CD4-positive, CD25-positive, alpha-beta regulatory T cell (primary cell): ENCODE results near the gene CRY2. TPM values are rescaled to one million over a fixed set of nuclear protein-coding genes. Genes with fewer than 3 reads are reported as not detected.
A peak's percentile ranks its signal among the peaks of the same experiment; 100 is the strongest.

Experiments
- ATAC-seq, 2 donors: fragments of 150-1000 bp; cut with Tn5 transposase; one replicate each; pipeline ENCODE4 v1.10.0; 2021; ENCODE audit warnings: low read depth in 2 of 2, moderate number of reproducible peaks in 2 of 2, moderate library complexity in 1 of 2
- DNase-seq, 3 donors: peaks; one replicate each; pipeline versions ENCODE4 v3.0.0 to v3.0.0-alpha.2; 2012 to 2022; ENCODE audit warnings: mixed read lengths in 1 of 3
- H3K27ac ChIP-seq: one replicate; pipeline ENCODE4 v1.7.0; 2013; ENCODE audit warnings: mild to moderate bottlenecking, low read length; ENCODE audit not compliant: insufficient read depth, poor library complexity, severe bottlenecking
- H3K27me3 ChIP-seq: one replicate; pipeline ENCODE4 v1.7.0; 2013; ENCODE audit warnings: low read length; ENCODE audit not compliant: control insufficient read depth, insufficient read depth
- H3K36me3 ChIP-seq: one replicate; pipeline ENCODE4 v1.7.0; 2013; ENCODE audit warnings: mild to moderate bottlenecking, low read length, moderate library complexity; ENCODE audit not compliant: control insufficient read depth, insufficient read depth
- H3K4me1 ChIP-seq: 2 replicates; pipeline ENCODE4 v1.7.0; 2013; ENCODE audit warnings: mild to moderate bottlenecking, low read length; ENCODE audit not compliant: insufficient read depth, control insufficient read depth, poor library complexity, severe bottlenecking
- H3K4me3 ChIP-seq: one replicate; pipeline ENCODE4 v1.7.0; 2013; ENCODE audit warnings: low read depth, mild to moderate bottlenecking, low read length, moderate library complexity
- H3K9me3 ChIP-seq, 2 experiments: 1 replicate in 1 of 2; 2 replicates in 1 of 2; pipeline ENCODE4 v1.7.0; 2013; ENCODE audit warnings: low read length in 2 of 2, mild to moderate bottlenecking in 1 of 2, moderate library complexity in 1 of 2; ENCODE audit not compliant: control insufficient read depth in 2 of 2
- H3K27ac Mint-ChIP-seq, 3 donors: one replicate each; pipeline ENCODE4 v1.8.0; 2020 to 2022; ENCODE audit warnings: mild to moderate bottlenecking in 3 of 3, mixed read lengths in 3 of 3, moderate library complexity in 2 of 3
- H3K27me3 Mint-ChIP-seq: one replicate; pipeline ENCODE4 v1.8.0; 2022; ENCODE audit warnings: mild to moderate bottlenecking, mixed read lengths
- H3K36me3 Mint-ChIP-seq: one replicate; pipeline ENCODE4 v1.8.0; 2020; ENCODE audit warnings: mixed read lengths
- H3K4me1 Mint-ChIP-seq, 4 donors: one replicate each; pipeline ENCODE4 v1.8.0; 2020 to 2022; ENCODE audit warnings: mixed read lengths in 4 of 4, mild to moderate bottlenecking in 1 of 4
- H3K4me3 Mint-ChIP-seq, 4 donors: one replicate each; pipeline ENCODE4 v1.8.0; 2020 to 2022; ENCODE audit warnings: mild to moderate bottlenecking in 4 of 4, mixed read lengths in 4 of 4, moderate library complexity in 3 of 4
- H3K9me3 Mint-ChIP-seq, 7 donors: one replicate each; pipeline ENCODE4 v1.8.0; 2020 to 2022; ENCODE audit warnings: mixed read lengths in 7 of 7, mild to moderate bottlenecking in 3 of 7, moderate library complexity in 2 of 7
- polyA plus RNA-seq, 4 donors: library from polyadenylated mRNA; unstranded; fragments of 300-500 nt; fragmentation: Illumina TruSeq; gene quantifications; one replicate each; pipeline ENCODE4 v1.2.3, GENCODE V29; 2021
- total RNA-seq: library from RNA; stranded (reverse); gene quantifications from one replicate; pipeline ENCODE4 v1.2.3, GENCODE V29; 2022

CRY2 gene
- total and polyA plus RNA-seq, 5 donors from 2014 or later: 23.4 to 183 (median 27.8) TPM

GRCh38 chr11:45877845-45878244, 30.6 kb downstream of the CRY2 start:
- Mint-ChIP-seq H3K4me1 (no peaks in the 10 kb centered on the region), H3K27ac (no peak overlapping the region)
- no peaks in the 10 kb centered on the region for H3K27me3 ChIP-seq

GRCh38 chr11:45879803-45880686, 32.8 kb downstream of the CRY2 start:
- no peaks in the 10 kb centered on the region for H3K27me3 Mint-ChIP-seq

More at GRCh38 chr11:45877845-45878244, 30.6 kb downstream of the CRY2 start:
- no peaks in the 10 kb centered on the region for H3K4me1 ChIP-seq
- ATAC-seq: no peak
- H3K9me3 ChIP-seq: no peaks in the 10 kb centered on the region
- no peaks in the 10 kb centered on the region for H3K9me3 Mint-ChIP-seq
- peak overlapping the region in 1 of 4 donors; percentile 35 for H3K4me3 Mint-ChIP-seq
- DNase-seq: no peak
- H3K4me3 ChIP-seq: no peak overlapping the region
- no peak overlapping the region for H3K27ac ChIP-seq
- peaks cover 70% of the 10 kb centered on the region for H3K36me3 Mint-ChIP-seq
- H3K27me3 Mint-ChIP-seq: no peaks in the 10 kb centered on the region
- peaks cover 69% of the 10 kb centered on the region for H3K36me3 ChIP-seq

GRCh38 chr11:45880772-45881570, 33.7 kb downstream of the CRY2 start:
- DNase-seq (no peak), ATAC-seq (no peak)
- Mint-ChIP-seq H3K27ac (no peak overlapping the region), H3K4me3 (no peak overlapping the region), H3K9me3 (peaks cover 0 to 2% (median 0%) of the 10 kb centered on the region in 7 donors), H3K27me3 (no peaks in the 10 kb centered on the region), H3K36me3 (peaks cover 48% of the 10 kb centered on the region), H3K4me1 (peaks cover 0 to 13% (median 6%) of the 10 kb centered on the region in 4 donors)
- H3K27ac ChIP-seq: no peak overlapping the region
- no peaks in the 10 kb centered on the region for H3K9me3 ChIP-seq
- H3K4me1 ChIP-seq: peaks cover 9% of the 10 kb centered on the region
- H3K4me3 ChIP-seq: no peak overlapping the region
- no peaks in the 10 kb centered on the region for H3K27me3 ChIP-seq
- H3K36me3 ChIP-seq: peaks cover 48% of the 10 kb centered on the region

More at GRCh38 chr11:45879803-45880686, 32.8 kb downstream of the CRY2 start:
- Mint-ChIP-seq H3K4me1 (peaks cover 0 to 10% (median 6%) of the 10 kb centered on the region in 4 donors), H3K36me3 (peaks cover 57% of the 10 kb centered on the region), H3K4me3 (no peak overlapping the region), H3K9me3 (peaks cover 0 to 2% (median 0%) of the 10 kb centered on the region in 7 donors), H3K27ac (no peak overlapping the region)
- DNase-seq (no peak), ATAC-seq (no peak)
- no peaks in the 10 kb centered on the region for H3K9me3 ChIP-seq
- H3K4me1 ChIP-seq: peaks cover 2% of the 10 kb centered on the region
- H3K36me3 ChIP-seq: peaks cover 58% of the 10 kb centered on the region
- no peaks in the 10 kb centered on the region for H3K27me3 ChIP-seq
- H3K27ac ChIP-seq: no peak overlapping the region
- H3K4me3 ChIP-seq: no peak overlapping the region

- peaks cover 0 to 2% (median 0%) of the 10 kb centered on the region in 7 donors for H3K9me3 Mint-ChIP-seq
- Histone ChIP-seq H3K27me3 (no peaks in the 10 kb centered on the region), H3K27ac (no peak overlapping the region), H3K4me3 (no peak overlapping the region), H3K9me3 (no peaks in the 10 kb centered on the region), H3K36me3 (peaks cover 41% of the 10 kb centered on the region), H3K4me1 (peaks cover 10% of the 10 kb centered on the region)
- peak overlapping the region in 2 of 4 donors; percentile 10 to 39 for H3K4me3 Mint-ChIP-seq
- peaks cover 39% of the 10 kb centered on the region for H3K36me3 Mint-ChIP-seq
- peaks cover 1% of the 10 kb centered on the region for H3K27me3 Mint-ChIP-seq
- peaks cover 0 to 13% (median 6%) of the 10 kb centered on the region in 4 donors for H3K4me1 Mint-ChIP-seq
- ATAC-seq (no peak), DNase-seq (no peak)
- no peak overlapping the region for H3K27ac Mint-ChIP-seq
Measured at GRCh38 chr11:45881708-45882368, 34.6 kb downstream of the CRY2 start.

GRCh38 chr11:45884596-45885185, 37.4 kb downstream of the CRY2 start:
- Mint-ChIP-seq H3K36me3 (peaks cover 18% of the 10 kb centered on the region), H3K27me3 (peaks cover 8% of the 10 kb centered on the region), H3K4me3 (peak overlapping the region; percentile 73 to 84 (median 78)), H3K4me1 (peaks cover 0 to 13% (median 6%) of the 10 kb centered on the region in 4 donors), H3K9me3 (peaks cover 0 to 5% (median 0%) of the 10 kb centered on the region in 7 donors), H3K27ac (no peak overlapping the region)
- no peak for DNase-seq
- no peak for ATAC-seq
- peaks cover 10% of the 10 kb centered on the region for H3K4me1 ChIP-seq
- no peaks in the 10 kb centered on the region for H3K9me3 ChIP-seq
- H3K4me3 ChIP-seq: peak overlapping the region; percentile 19
- H3K27ac ChIP-seq: no peak overlapping the region
- H3K27me3 ChIP-seq: no peaks in the 10 kb centered on the region
- H3K36me3 ChIP-seq: peaks cover 26% of the 10 kb centered on the region

- H3K27me3 ChIP-seq: no peaks in the 10 kb centered on the region
- peak within 1 kb of the TSS; percentile 19 for H3K4me3 ChIP-seq
- Mint-ChIP-seq H3K4me1 (peaks cover 0 to 13% (median 6%) of the 10 kb centered on the region in 4 donors), H3K36me3 (peaks cover 13% of the 10 kb centered on the region), H3K9me3 (peaks cover 0 to 5% (median 0%) of the 10 kb centered on the region in 7 donors), H3K4me3 (peak within 1 kb of the TSS; percentile 73 to 84 (median 78)), H3K27ac (no peak within 1 kb of the TSS), H3K27me3 (peaks cover 8% of the 10 kb centered on the region)
- peaks cover 19% of the 10 kb centered on the region for H3K36me3 ChIP-seq
- no peak within 1 kb of the TSS for H3K27ac ChIP-seq
- H3K9me3 ChIP-seq: no peaks in the 10 kb centered on the region
- DNase-seq: peak; percentile 38 to 52 (median 46)
- ATAC-seq: peak; percentile 69 to 71
- H3K4me1 ChIP-seq: peaks cover 10% of the 10 kb centered on the region
Measured at GRCh38 chr11:45885274-45885920, 38.1 kb downstream of the CRY2 start, which contains the start of gene MAPK8IP1. Gene MAPK8IP1, plus strand, starts transcription at chr11:45885651. Its CDS starts 170 bp downstream, at chr11:45885821.
